ENCODE measurements around the gene ZNF768.

DNA sequence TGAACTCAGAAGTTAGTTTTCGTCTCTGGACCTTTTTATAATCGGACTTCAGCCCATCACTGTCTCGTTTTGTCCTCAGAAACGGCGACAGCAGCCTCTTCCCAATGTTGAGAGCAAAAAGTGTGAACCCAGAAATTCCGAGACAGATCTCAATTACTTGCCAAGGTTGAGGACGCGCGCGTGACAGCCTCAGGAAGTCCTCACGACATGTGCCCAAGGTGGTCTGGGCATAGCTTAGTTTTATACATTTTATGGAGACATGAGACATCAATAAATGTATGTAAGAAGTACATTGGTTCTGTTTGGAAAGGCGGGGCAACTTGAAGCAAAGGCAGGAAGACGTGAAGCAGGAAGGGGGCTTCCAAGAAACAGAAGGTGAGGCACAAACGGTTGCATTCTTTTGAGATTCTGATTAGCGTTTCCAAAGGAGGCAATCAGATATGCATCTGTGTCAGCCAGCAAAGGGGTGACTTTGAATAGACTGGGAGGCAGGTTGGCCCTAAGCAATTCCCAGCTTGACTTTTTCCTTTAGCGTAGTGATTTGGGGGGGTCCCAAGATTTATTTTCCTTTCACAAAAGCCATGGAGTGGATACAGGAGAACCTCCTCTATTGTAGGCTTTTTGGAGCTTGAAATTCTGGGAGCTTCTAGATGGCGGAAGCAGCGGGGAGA lies 8.9 kb upstream of the ZNF768 start:
- TF ChIP-seq, protein P1, sequence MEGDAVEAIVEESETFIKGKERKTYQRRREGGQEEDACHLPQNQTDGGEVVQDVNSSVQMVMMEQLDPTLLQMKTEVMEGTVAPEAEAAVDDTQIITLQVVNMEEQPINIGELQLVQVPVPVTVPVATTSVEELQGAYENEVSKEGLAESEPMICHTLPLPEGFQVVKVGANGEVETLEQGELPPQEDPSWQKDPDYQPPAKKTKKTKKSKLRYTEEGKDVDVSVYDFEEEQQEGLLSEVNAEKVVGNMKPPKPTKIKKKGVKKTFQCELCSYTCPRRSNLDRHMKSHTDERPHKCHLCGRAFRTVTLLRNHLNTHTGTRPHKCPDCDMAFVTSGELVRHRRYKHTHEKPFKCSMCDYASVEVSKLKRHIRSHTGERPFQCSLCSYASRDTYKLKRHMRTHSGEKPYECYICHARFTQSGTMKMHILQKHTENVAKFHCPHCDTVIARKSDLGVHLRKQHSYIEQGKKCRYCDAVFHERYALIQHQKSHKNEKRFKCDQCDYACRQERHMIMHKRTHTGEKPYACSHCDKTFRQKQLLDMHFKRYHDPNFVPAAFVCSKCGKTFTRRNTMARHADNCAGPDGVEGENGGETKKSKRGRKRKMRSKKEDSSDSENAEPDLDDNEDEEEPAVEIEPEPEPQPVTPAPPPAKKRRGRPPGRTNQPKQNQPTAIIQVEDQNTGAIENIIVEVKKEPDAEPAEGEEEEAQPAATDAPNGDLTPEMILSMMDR (IDR thresholded peaks at IDR 0.05), result no peak
- TF ChIP-seq POLR2A (IDR thresholded peaks at IDR 0.05), result no peak
- peak in 1 of 3 donors; percentile 55 for TF ChIP-seq POLR2AphosphoS5 (IDR thresholded peaks at IDR 0.05)

Measured in suprapubic skin (tissue), 4 donors.